OCI-M1 (cell line): ENCODE results near the gene ASXL1.
"Not testable (repeated sequence)": the region's sequence is repeated elsewhere in the genome, so short reads cannot be mapped to it uniquely, and the experiment has no call there.

Experiments
- DNase-seq: peaks from one replicate; lab custom pipeline; 2025; lab: John Stamatoyannopoulos, UW

ASXL1 gene

DNA sequence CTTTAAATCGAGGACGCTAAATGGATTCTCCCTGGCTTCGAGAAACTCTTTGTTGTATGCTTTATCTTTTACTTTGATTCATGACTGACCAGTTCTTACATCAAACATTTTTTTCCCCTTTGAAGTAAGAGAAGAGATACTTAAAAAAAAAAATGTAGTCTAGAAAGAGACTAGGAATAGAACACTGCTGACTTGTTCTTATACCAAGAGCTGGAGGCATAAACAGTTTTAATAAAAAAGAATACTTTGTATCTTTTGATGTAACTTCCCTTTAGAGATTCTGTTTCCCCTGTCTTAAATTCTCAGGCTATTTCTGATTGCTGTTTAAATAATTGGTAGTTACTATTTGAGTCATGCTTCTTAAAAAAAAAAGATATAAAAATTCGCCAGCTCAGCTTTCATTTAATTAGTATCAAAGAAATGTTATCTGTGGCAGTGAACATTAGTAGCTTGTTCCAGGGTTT lies 4.8 kb downstream of the ASXL1 start:
- DNase-seq, result no peak

DNA sequence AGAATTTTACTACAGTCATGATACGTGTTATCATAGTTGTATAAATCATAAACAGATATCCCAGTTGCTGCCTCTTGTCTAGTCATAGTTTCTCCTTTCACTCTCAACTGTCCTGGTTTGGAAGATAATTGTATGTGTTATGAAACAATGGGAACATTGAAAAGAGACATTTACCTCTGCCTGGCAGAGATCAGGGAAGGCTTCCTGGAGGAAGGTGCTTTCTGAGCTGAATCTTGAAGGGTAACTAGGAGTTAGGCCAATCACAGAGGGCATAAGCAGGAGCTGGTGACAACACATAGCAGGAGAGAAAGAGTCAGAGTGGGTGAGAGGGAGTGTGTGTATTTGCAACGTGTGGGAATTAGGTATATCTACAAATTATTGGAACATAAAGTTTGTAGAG lies 5.4 kb downstream of the ASXL1 start:
- DNase-seq, result peak; percentile 15

DNA sequence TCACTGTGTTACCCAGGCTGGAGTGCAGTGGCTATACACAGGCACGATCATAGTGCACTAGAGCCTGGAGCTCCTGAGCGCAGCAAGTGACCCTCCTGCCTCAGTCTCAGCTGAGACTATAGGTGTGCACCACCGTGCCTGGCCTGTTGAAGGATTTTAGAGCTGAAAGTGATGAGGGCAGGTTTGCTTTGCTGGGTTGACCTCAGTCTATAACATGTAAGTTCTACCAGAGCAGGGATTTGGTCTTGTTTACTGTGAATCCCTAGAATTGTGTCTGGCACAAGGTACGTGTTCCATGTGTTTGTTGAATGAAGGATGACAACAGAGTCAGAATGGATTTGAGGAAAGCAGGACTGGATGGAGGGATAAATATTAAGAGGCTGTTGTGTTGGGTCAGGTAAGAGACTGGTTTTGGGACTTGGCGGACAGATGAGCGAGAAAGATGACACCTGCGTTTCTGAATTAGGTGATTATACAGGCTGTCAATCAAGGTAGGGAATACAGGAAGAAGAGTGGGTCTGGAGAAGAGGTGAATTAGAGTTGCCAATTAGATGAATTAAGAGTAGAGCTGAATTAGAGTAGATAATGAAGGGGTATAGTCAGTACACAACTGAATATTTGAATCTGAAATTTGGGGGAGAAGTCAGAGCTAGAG lies 6.5 kb downstream of the ASXL1 start:
- no peak for DNase-seq

DNA sequence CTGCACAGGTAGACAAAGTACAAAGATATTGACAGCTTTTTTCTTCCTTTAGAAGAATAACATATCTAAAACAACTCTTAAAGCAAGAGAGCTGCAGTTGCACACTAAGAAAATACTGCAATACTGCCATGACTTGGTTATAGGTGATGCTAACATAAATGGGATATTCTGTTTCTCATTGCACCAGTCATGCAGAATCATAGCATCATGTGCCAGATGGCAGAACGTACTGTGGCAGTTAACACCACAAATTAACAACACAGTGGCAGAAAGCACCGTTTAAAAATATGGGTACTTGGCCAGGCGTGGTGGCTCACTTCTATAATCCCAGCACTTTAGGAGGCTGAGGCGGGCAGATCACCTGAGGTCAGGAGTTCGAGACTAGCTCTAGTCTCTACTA lies 7.4 kb downstream of the ASXL1 start:
- no peak for DNase-seq

DNA sequence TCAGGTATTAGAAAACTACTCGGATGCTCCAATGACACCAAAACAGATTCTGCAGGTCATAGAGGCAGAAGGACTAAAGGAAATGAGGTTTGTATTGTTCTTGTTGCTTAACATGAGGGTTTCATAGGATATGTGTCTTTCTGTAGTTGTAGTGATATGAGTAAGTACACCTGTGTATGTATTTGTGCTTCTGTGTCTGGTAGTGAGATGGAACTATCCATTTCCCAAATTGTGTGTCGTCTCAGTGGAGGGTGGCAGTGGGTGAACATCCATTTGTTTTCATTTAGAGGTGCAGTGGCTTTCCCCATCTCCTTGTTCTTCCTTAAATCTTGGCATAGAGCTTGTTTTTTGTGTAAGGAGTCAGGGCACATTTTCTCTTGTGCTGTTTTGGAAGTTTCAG lies 8.2 kb downstream of the ASXL1 start:
- DNase-seq, result no peak

DNA sequence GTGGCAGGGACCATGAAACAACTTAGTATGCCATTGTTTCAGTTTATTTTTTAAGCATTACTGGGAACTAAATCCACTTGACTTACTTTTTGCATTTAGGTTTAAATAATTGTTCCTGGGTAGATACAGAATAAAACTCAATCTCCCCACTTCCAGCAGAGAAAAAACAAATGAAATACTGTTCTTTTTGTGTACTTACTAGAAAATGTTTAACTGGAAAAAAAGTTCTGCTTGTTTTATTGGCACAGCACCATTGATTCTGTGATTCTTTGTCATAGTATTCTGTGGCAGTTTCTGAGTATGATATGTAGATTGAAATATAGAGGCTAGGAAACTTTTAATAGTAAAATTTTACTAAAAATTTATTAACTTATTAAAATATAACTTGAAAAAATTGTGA lies 10.2 kb downstream of the ASXL1 start:
- DNase-seq, result no peak

DNA sequence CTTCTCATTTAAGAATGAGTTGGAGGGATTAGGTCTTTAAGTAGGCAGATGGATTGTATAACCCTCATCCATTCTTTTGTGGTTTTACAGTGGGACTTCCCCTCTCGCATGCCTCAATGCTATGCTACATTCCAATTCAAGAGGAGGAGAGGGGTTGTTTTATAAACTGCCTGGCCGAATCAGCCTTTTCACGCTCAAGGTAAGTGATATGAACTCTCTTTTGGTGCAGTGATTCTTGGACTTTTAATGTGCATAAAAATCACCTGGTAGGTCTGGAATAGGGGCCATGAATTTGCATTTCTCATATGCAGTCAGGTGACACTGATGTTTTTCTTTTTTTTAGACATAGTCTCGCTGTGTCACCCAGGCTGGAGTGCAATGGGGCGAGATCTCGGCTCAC lies 10.8 kb downstream of the ASXL1 start:
- no peak for DNase-seq

DNA sequence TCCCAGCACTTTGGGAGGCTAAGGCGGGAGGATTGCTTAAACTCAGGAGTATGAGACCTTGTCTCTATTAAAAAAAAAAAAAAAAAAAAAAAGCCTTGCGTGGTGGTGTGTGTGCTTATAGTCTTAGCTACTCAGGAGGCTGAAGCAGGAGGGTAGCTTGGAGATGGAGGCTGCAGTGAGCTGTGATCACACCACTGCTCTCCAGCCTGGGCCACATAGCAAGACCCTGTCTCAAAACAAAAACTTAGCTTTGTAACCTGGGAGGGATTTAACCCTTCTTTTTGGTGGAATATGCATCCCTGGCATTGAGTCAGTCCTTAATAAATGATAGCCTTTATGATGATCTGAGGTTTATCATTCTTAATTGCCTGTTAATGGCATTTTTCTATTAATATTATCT lies 12.8 kb downstream of the ASXL1 start:
- no peak for DNase-seq

DNA sequence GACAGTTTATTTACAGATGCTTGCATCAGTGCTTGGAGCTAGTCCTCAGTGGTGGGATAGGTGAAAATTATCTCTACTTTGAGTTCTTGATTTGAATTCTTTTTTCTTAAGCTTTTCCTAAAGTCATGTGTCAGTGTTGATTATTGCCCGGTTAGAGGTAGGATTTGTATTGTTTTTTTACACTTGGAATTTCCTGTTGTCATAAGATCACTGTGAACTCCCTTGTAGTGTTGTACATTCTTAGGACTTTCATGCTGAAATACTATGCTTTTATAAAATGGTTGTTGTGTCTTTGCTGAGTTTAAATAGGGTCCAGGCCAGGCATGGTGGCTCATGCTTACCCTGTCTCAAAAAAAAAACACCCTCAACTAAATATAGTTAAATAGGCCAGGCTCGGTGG lies 20.3 kb downstream of the ASXL1 start:
- no peak for DNase-seq

DNA sequence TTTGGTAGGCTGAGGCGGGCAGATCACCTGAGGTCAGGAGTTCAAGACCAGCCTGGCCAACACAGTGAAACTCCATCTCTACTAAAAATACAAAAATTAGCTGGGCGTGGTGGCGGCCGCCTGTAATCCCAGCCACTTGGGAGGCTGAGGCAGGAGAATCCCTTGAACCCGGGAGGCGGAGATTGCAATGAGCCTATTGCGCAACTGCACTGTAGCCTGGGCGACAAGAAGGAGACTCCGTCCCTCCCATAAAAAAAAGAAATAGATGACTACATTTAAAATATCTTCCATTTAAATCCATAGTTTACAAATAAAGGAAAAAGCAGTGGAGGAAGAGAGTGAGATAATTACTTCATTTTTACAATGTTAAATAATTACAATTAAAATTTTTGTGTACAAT lies 21.9 kb downstream of the ASXL1 start:
- DNase-seq, result not testable (repeated sequence)

DNA sequence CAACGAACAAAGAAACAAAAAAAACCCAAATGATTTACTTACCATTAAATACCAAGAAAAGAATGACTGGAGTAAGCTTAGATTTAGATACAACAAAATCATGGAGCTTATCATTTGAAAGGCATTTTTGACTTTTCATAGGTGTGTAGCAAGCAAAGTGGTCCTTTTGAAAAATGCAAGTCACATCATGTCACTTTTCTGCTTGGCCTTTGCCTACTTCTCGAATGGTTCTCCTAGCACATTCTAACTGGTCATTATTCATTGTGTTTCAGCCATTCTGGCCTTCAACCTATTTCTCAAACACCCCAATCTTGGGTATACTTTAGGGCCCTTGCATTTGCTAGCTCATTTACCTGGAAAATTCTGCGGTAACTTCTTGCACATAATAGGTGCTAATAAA lies 22.6 kb downstream of the ASXL1 start:
- DNase-seq, result no peak

DNA sequence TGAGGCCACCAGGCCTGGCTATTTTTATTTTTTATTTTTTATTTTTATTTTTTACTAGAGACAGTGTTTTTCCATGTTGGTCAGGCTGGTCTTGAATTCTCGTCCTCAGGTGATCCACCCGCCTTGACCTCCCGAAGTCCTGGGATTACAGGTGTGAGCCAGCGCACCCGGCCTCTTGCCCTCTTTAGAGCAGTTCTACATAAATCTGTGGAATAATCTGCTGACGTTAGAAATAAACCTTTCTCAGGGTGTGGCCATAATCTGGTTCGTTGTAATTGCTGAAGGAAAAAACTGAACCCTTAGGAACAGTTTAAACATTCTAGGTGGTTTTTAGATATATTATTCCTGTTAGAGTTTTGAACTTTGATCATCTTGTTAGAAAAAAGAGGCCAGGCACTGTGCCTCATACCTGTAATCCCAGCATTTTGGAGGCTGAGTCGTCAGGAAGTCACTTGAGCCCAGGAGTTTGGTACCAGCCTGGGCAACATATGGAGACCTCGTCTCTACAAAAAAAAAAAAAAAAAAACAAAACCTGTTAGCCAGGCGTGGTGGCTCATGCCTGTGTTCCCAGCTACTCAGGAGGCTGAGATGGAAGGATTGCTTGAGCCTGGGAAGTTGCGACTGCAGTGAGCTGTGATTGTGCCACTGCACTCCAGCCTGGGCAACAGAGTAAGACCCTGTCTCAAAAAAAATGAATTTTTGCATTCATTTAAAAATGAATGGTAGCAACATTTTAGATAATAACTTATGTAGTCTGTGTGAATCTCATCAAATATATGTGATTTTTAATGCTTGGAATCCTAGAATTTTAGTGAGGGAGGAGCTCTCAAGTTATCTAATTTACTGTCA lies 24.2 kb downstream of the ASXL1 start:
- DNase-seq, result no peak

DNA sequence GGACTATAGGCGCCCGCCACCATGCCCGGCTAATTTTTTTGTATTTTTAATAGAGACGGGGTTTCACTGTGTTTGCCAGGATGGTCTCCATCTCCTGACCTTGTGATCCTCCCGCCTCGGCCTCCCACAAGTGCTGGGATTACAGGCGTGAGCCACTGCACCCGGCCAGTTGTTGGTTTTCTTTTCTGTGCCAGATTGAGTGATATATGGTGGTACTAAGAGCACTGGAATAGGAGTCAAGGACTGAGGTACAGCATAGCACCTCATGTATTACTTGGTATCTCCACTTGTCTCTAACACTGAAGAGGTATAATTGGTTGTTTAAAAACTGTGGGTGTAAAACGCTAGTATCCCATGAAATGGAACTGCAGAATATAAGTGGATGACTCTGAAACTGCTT lies 25.3 kb downstream of the ASXL1 start:
- not testable (repeated sequence) for DNase-seq

DNA sequence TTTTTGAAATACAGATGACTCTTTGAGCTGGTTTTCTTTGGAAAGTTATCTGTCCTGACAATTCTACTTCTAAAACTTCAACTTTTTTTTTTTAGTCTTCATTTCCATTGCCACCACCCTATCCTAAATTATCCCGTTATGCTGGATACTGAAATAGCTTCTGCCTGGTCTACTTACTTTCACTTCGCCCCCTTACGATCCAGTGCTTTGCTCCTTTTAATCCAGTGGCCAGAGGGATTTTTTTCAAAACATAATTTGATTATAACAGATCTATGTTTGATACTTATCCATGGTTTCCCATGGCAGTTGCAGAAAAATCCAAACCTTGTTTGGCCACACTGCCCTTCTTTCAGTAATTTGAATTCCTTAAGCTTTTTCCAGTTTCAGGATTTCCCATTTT lies 27.4 kb downstream of the ASXL1 start:
- DNase-seq, result peak; percentile 37

DNA sequence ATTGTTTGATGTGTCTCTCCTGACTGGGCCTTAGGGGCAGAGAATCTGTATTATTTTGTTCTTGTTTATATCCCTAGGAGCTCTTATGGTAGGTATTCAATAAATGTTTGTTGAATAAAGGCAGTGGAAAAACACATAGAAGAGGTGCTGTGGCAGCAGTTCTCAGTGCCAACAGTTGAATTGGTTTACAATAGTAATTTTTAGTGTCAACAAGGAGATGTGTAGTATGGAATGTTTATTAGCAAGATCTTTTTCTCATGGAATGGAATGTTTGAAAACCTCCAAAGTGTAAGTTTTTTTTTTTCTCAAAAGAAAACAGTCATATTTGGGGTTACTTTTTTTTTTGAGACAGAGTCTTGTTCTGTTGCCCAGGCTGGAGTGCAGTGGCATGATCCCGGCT lies 28.0 kb downstream of the ASXL1 start:
- no peak for DNase-seq

DNA sequence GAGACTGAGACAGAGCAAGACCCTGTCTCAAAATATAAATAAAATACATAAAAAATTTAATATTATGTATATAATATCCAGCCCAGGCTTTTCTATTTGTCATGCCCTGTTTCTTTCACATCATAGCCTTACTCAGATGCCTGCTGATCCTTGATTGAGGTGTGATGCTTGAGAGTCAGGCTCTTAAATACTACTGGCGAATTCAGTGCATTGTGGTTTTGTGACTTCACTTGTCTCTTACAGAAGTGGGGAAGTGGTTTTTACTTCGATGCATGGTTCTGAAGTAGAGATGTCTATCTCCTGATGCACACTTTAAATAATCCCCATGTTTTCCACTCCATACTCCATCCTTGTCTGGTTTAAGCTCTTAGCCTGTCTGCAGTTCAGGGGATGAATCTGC lies 29.1 kb downstream of the ASXL1 start:
- peak; percentile 88 for DNase-seq

DNA sequence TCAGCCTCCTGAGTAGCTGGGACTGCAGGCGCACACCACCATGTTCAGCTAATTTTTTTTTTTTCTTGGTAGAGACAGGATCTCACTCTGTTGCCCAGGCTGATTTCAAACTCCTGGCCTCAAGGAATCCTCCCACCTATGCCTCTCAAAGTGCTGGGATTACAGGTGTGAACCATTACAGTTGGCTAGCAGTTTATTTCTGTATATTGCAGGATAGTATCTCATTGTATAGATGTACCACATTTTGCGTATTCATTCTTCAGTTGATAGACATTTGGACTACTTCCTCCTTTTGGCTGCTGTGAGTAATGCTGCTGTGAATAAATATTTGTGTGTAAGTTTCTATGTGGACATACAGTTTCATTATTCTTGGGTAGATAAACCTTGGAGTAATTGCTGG lies 32.9 kb downstream of the ASXL1 start:
- DNase-seq, result peak; percentile 87

DNA sequence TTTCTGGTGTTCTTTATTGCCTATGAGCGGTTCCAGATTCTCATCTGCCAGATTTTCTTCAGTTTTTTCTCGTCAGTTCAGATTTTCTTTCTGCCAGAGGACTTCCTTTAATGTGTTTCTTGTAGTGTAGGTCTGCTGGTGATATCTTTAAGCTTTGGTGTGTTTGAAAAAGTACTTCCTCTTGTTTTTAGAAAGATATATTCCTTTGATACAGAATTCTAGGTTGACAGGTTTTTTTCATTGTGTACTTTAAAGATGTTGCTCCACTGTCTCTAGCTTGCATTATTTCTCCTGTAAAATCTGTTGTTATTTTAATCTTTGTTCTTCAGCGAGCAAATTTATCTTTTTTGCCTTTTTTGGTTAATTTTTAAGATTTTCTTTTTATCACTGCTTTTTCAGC lies 36.9 kb downstream of the ASXL1 start:
- peak; percentile 80 for DNase-seq

DNA sequence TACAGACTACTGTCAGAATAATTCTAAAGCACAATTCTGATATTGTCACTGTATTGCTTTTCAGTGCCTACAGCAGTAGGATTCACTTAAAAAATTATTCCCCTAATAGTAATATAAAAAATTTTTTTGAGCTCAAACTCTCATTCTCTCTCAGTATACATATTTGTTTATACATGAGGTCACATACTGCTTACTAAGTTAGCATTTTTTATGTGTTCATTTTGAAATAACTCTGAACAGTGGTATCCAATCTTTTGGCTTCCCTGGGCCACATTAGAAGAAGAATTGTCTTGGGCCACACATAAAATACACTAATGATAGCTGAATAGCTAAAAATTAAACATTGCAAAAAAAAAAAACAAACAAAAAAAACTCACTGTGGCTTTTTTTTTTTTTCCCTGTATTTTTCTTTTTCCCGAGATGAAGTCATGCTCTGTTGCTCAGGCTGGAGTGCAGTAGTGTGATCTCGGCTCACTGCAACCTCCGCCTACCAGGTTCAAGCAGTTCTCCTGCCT lies 38.6 kb downstream of the ASXL1 start:
- peak; percentile 53 for DNase-seq

DNA sequence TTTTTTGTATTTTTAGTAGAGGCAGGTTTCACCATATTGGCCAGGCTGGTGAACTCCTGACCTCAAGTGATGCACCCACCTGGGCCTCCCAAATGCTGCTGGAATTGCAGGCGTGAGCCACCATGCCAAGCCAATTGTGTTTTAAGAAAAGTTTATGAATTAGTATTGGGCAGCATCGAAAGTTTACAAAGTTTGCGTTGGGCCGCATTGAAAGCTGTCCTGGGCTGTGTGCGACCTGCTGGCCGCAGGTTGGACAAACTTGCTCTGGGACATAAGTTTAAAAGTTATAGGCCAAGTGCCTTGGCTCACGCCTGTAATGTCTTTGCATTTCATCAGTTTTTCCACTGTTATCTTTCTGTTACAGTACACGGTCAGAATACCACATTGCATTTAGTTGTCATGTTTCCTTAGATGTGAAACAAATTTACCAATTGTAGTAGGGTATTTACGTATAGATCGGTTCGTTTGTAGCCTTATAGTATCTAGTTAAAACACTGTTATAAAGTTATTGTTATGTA lies 39.5 kb downstream of the ASXL1 start:
- DNase-seq, result peak; percentile 96

DNA sequence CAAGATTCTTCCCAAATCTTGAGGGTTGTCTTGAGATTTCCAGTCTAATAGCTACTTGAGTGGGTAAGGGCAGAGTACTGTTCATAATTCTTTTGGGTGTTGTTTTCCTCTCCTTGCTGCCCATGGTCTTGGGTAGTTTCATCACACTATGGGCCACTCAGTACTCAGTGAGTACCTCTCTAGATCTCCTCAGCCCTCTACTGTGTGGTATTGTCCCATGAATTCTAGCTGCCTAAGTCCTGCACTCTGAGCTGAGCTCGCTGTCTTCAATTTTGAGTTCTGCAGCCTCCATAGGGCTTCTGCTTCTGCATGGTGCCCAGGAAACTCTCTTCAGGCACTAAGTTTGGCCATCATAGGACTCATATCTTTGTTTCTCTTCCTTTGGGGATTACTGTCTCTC lies 42.3 kb downstream of the ASXL1 start:
- DNase-seq, result no peak

DNA sequence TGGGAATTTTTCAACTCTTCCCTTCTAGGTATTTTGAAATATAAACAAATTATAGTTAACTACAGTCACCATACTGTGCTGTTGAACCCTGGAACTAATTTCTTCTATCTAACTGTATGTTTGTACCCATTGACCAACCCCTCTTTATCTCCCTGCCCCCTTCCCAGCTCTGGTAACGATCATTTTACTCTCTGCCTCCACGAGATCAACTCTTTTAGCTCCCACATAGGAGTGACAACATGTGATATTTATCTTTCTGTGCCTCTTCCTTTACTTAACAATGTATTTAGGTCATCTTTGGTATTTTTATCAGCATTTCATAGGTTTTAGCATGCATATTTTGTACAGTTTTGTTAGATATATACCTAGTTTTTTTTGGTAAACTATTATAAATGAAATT lies 45.9 kb downstream of the ASXL1 start:
- peak; percentile 89 for DNase-seq

DNA sequence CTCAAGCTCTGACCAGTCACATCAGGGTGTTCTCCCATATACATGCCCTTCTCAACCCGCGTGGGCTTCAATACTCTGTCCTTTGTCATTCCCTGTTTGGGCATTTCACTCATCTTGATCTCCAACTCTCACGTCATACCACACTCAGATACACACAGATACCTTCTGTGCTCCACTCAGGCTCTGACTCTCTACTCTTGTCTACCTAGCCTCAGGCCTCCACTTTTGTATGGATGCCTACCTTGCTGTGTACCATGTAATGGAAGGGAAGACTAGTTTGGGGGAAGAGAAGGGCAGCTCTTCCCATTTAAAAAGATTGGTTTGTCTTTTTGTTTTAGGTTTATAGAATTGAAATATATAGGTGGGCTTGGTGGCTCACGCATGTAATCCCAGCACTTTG lies 48.6 kb downstream of the ASXL1 start:
- DNase-seq, result no peak
